Right hindlimb (tissue), 1 donor: ENCODE measurements around the gene GLRX3.

Source experiments
- DNase-seq: peaks from one replicate; pipeline ENCODE4 v3.0.0-alpha.2; 2018

GLRX3 gene

GRCh38 chr10:130213286-130214080 is 77.3 kb downstream of the GLRX3 start:
- DNase-seq: no peak

GRCh38 chr10:130214431-130214830 is 78.2 kb downstream of the GLRX3 start:
- DNase-seq: no peak

- no peak for DNase-seq
These were observed 79.2 kb downstream of the GLRX3 start for GRCh38 chr10:130215151-130215930.

GRCh38 chr10:130215931-130216231 is 79.7 kb downstream of the GLRX3 start:
- DNase-seq: no peak

DNA sequence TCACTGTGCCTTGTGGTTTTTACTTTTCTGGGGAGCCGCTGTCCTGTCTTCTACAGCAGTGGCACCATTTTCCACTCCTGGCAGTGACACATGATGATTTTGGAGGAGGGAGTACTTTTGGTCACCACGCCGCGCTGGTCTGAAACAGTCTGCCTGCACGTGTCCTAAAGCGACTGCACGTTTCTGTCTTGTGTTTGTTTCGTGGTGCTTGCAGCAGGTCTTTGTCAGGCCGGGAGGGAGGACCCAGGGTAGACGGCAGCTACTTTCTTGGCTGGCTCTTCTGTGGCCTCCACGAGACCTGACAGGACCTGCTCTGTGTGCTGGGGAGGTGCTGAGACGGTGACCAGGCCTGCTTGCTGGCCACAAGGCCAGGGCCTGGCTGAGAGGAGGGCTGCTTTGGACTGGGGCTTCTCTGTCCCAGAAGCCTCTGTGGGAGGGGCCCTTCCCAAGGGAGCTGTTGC is 82.0 kb downstream of the GLRX3 start:
- no peak for DNase-seq

- DNase-seq: no peak
These were observed 82.7 kb downstream of the GLRX3 start for GRCh38 chr10:130218936-130219335.

DNA sequence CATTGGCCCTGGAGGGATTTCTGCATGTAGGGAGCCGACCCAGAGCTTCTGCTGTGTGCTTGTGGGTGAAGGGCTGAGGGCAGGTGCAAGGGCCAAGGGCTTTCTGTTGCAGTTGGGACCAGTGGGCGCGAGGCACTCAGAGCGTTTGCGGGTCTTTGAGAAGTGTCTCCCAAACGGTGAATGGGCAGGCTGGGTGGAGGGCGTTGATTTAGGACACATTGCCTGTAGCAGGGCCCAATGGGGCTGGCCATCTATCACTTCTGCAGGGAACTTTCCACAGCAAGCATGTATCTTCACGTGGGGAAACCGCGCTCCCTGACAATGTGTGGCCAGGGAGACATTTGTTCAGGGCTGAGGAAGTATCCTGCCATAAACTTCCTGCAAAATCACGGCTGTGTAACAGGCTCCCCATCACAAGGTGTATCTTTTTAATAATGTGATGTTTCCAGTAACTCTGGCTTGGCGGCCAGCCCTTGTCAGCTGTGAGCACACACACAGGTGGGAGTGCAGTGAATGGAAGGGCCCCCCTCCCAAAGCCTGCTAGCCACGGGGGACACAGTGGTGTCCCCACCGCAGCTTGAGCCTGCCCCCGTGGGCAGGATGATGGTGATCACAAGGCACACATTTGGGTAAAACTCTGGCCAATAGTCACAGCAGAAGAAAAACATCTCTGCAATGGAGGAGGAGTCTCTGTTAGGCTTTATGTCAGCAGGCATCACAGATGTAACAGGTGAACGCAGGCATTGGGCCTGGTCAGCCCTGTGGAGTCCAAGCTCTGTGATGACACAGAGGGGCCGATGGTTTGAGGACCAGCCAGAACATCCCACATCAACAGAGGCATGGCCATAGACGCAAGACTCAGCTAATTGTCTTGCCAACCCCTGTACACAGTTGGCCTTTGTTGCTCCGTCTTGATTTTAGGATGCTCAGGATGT is 84.3 kb downstream of the GLRX3 start:
- no peak for DNase-seq

GRCh38 chr10:130221456-130222375 is 85.5 kb downstream of the GLRX3 start:
- DNase-seq: no peak

- DNase-seq: no peak
These were observed 86.2 kb downstream of the GLRX3 start for GRCh38 chr10:130222381-130222780.

GRCh38 chr10:130224228-130224627 is 88.0 kb downstream of the GLRX3 start:
- no peak for DNase-seq

DNA sequence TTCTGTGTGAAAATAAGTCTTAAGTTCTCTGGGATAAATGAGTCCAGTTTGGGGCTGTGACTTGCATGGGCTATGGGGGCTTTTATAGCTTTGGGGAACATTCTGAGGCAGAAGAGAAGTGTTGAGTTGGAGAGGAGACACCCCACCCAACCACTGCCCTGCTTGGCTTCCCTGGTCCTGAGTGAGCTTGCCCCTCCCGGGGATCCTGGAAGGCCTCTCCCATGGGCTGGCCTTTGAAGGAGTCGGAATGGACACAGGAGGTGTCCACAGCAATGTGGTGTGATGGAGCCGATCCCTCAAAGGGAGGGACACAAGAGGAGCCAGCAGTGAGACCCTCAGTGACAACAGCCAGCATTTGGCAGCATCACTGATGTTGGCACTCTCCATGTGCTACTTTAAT is 89.8 kb downstream of the GLRX3 start:
- no peak for DNase-seq

- DNase-seq: no peak
These were observed 91.7 kb downstream of the GLRX3 start for GRCh38 chr10:130227883-130228282.
